GM21423 (cell line): Measurements from ENCODE around the gene ARG2.
A peak's percentile ranks its signal among the peaks of the same experiment; 100 is the strongest.

Experiments
- ATAC-seq: cut with Tn5 transposase; IDR thresholded peaks from one replicate; pipeline ENCODE4 v1.9.1; 2021; ENCODE audit warnings: mild to moderate bottlenecking, moderate library complexity; ENCODE audit not compliant: unreplicated experiment

ARG2 gene

DNA sequence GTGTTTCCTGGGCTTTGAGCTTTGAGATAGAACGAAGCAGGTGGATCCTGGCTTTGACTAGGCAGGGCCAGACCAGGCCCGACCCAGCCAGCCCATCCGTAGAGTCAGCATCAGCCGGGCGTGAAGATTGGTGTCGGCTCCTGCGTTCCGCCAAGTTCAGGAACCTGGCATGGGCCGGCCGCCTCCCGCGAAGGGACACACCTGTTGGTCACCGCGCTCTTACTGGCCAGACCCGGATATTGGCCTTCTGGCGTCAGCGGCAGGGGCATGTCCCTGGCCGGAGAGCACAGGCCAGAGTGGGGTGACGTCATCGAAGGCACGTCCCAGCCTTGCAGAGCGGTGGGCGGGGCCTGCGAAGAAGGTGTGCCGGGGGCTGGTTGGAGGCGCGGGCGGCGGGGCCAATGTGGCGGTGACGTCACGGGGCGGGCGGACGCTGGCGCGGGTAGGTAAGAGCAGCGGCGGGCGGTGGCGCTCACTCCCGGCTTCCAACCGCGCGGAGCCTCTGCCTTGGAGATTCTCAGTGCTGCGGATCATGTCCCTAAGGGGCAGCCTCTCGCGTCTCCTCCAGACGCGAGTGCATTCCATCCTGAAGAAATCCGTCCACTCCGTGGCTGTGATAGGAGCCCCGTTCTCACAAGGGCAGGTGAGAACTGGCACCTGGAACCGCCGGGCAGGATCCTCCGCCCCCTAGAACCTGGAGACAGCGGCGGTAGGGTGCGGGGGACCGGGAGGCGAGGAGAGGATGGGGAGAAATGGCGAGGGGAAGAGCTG lies at the start of gene ARG2:
Gene ARG2, plus strand, starts transcription at position 475 of the 771 bp plus-strand sequence. Its CDS starts 58 bp downstream, at position 533.
- ATAC-seq: peak; percentile 94

DNA sequence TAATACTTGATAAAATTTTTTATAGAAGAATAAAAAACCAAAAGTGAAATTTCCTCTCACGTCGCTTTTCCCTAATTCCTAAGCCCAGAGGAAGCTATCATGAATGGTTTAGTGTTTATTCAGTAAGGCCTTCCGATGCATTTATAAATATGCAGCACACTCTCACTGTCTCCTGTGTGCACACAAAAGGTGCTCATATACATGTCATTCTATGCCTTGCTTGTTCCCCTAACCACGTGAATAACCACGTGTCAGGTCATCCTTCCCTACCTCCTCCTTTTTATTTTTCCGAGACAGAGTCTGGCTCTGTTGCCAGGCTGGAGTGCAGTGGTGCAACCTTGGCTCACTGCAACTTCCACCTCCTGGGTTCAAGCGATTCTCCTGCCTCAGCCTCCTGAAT lies 49.3 kb upstream of the ARG2 start:
- ATAC-seq: no peak

DNA sequence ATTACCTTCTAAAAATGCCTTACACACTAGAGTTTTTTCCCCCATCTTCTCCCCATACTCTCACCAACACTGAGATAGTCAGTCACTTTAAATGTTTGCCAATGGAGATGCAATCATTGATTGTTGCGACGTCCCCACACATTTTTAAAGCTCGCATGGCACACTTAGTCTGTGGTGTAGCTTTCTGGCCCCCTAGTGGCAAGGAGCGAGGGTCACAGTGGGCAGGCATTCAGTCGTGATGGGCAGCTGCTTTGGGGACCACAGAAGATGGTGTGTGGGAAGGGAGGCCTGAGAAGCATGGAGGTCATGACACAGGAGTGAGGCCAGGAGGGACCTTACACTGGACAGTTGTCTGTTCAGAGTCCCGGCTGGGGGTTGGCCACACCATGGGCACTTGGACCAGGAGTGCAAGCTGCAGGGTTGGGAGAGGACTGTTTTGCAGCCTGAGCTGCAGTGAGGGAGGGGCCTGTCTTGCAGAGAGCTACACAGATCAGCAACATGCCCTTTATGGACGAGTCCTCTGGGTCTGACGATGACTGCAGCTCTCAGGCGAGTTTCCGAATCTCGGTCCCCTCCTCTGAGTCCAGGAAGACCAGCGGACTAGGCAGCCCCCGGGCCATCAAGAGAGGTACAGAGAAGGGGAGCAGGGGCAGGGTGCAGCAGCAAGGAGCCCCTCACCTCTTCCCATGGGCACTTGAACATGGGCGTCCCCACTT lies 48.3 kb upstream of the ARG2 start:
- no peak for ATAC-seq

DNA sequence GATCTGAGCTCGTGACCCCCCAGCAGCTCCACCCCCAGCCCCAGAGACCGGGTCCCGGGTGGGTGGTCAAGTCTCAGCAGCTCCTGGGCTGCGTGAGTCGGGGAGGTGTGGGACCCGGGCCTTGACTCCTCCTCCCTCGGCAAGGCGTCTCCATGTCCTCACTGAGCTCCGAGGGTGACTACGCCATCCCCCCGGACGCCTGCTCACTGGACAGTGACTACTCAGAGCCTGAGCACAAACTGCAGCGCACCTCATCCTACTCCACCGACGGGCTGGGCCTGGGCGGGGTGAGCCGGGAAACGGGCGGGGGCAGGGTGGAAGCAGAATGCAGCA lies 47.8 kb upstream of the ARG2 start:
- ATAC-seq: no peak

DNA sequence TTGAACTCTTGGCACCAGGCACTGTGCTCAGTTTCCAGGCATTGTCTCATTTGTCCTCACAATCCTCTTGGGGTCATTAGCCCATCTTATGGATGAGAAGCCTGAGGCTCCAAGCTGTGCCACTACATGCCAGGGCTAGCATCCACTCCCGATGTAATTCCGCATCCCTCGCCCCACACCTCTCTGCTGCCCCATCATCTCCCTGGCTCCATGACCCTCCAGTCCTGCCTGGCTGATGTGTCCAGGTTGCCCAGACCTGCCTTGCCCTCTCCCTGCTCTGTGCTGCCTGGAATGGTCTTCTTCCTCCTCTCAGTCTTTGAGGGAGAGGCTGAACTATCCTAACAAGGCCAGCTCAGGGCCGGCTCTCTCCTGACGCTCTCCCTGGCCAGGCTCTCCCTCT lies 47.1 kb upstream of the ARG2 start:
- no peak for ATAC-seq

DNA sequence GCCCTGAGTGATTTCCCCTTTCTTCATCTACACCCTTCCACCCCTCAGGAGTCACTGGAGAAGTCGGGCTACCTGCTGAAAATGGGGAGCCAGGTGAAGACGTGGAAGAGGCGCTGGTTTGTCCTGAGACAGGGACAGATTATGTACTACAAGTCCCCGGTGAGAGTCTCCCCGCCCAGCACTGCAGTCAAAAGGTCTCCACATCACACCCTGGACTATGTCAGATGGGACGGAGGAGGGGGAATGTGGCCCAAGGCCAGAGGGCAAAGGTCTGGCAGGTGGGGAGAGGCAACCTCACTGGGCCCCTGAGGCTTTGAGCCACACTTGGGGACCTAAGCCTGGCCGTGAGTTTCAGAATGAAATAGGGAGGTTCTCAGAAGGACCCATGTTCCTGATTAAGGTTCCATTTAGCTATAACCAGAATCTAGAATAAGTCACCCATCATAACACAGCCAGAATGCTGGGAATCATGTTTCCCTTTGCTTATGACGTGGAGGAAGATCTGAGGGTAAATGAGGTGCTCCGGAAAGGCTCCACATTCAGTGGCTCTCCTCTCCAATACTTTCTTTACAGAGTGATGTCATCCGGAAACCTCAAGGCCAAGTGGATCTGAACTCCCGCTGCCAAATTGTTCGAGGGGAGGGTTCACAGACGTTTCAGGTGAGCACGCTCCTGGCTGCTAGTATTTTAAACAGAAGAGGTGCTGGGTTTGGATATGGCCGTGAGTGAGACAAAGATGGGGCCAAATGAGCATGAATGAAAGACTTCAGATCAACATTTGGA lies 46.3 kb upstream of the ARG2 start:
- no peak for ATAC-seq

DNA sequence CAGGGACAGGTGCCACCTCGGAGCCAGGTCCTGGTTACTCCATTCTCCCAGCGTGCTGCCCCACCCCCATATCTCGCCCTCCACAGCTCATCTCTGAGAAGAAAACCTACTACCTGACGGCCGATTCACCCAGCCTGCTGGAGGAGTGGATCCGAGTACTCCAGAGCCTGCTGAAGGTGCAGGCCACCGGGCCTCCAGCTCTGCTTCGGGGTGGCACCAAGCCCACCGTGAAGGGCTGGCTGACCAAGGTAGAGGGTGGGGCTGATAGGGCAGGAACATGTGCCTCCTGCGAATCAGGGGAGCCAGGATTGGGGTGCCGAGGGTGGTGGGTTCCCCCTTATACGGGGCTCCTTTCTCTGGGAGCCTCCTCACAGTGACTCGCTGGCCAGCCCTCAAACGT lies 45.6 kb upstream of the ARG2 start:
- ATAC-seq: no peak

DNA sequence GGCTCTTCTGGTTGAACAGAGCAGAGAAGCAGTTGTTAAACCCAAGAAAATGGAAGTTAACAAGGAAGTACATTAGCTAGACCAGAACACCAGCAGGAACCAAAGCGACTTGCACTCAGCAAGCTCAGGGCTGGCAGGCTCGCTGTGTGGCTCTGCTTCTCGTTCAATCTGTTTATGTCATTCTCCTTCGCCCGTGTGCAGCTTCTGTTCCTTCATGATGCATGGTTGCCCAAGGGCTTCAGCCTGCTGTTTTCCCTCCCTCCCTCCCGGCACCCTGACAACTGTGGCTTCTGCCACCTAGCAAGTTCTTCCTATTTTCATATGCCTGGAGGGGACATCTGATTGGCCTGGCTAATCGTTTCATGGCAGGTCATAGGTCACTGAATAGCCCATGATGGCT lies 44.9 kb upstream of the ARG2 start:
- no peak for ATAC-seq

DNA sequence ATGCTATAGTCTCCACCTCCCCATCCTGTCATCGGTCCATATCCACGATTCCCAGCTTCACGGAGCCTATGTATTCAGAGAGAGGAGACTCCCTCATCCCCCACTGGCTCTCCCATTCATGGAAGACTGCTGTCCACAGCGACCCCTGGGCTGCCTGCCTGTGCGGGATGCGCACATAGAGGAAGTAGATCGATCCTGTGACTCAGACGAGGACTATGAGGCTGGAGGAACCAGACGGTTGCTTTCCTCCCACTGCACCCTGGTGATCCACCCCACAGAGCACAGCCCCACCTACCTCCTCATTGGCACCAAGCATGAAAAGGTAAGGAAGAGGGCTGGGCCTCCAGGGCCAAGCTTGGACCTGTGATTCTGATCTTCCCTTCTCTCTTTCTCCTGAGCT lies 44.0 kb upstream of the ARG2 start:
- ATAC-seq: no peak

DNA sequence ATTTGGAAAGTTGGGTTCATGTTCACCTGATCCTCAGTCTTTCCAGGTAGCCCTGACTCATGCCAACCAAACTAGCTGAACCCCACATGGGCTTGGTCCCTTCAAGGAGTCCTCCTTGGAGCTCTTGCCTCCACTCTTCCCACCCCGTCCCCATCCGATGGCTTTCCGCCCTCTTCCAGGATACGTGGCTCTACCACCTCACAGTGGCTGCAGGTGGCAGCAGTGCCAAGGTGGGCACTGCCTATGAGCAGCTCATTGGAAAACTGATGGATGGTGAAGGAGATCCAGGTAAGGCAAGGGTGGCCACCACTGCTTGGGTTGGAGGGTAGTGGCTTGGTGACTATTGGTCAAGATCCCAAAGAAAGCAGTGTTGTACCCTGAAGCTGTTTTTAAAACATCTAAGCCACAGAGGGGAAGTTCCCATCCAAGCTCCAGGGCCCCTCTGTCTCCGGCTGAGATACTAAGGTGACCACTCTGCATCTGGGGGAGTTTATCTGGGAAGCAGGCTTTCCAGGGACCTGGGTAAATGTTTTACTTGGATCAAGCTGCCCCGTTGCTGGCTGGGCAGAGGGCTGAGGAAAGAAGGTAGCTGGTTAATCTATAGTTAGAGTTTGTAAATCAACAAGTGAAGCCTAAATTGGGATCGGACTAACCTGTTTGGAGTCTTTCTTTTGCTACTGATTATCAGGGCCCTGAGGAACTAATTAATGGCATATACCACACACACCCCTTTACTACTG lies 43.3 kb upstream of the ARG2 start:
- ATAC-seq: no peak

DNA sequence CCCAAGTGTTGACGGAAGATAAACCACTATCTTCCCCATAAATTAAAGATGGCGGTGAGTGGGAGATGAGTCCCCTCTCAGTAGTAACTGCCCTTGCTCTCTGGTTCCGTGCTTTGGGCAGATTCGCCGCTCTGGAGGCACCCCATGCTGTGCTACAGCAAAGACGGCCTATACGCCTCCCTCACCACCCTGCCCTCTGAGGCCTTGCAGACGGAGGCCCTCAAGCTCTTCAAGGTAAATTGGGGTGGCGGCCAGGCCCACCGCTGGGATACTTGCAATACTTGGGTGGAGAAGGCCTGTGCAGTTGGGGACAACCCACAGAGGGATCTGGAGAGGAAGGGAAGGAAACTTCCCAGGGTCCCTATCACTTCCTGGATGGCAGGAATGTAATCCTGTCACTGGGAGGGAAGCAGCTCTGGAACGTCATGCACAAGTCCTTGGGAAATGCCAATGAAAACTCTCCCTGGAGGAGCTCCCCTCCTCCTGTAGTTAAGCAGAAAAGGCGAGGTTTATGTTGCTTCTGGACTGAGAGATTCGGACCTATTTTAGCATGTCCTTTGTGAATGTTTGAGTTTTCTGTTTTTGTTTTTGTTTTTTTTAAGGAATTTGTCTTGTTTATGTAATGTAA lies 42.4 kb upstream of the ARG2 start:
- ATAC-seq: no peak

DNA sequence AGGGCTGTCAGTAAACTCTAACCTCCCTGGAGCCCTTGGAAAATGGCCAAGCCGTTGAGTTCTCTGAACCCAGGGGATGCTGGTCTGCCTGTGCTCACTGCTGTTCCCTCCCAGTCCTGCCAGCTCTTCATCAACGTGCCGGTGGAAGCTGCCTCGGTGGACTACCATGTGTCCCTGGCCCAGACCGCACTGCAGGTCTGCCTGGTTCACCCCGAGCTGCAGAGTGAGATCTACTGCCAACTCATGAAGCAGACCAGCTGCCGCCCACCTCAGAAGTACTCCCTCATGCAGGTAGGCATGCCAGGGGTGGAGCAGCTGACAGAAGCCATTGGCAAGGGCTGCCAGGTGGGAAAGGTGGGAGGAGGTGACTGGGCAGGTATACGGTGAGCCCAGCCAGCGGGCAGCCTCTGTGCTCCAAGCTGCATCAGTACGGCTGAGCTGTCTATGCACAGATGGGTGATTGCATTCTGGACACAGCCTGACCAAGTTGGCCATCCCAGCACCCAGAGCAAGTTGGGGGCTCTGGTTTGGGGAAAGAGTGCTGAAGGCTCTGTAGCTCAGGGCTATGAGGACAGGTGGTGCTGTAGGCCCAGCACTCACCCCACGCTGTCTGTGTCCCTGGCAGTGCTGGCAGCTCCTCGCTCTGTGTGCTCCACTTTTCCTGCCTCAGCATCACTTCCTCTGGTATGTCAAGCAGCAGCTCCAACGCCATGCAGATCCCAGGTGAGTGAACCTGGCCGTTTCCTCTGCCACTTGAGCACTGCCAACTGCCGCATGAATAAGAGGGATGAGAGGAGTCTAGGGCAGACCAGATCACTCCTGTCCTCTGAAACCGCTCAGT lies 41.6 kb upstream of the ARG2 start:
- no peak for ATAC-seq

DNA sequence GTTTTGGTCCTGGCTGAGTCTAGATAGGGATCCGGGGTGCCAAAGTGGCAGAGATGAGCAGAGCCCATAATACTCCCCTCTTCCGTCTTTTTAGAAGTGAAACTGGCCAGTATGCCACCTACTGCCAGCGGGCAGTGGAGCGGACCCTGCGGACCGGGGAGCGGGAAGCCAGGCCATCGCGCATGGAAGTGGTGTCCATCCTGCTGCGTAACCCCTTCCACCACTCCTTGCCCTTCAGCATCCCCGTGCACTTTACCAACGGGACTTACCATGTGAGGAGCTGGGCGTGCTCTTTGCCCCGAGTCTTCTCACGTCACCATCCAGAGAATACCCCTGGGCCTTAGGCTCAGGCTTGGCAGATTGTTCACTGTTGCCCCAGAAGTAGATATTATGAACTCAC lies 40.7 kb upstream of the ARG2 start:
- ATAC-seq: no peak

DNA sequence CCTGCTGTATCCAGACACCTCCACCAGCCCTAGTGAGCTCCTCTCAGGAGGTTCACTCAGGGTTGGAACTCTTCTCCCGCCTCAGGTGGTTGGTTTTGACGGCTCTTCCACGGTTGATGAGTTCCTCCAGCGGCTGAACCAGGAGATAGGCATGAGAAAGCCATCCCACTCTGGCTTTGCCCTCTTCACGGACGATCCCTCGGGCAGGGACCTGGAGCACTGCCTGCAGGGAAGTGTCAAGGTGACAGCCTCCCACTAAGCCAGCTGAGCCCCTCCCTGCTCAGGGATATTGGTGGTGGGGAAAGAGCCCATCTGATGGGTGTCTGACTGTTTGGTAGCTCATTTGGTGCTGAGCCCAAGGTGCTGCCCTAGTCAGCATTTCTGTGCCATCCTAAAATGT lies 40.1 kb upstream of the ARG2 start:
- no peak for ATAC-seq

DNA sequence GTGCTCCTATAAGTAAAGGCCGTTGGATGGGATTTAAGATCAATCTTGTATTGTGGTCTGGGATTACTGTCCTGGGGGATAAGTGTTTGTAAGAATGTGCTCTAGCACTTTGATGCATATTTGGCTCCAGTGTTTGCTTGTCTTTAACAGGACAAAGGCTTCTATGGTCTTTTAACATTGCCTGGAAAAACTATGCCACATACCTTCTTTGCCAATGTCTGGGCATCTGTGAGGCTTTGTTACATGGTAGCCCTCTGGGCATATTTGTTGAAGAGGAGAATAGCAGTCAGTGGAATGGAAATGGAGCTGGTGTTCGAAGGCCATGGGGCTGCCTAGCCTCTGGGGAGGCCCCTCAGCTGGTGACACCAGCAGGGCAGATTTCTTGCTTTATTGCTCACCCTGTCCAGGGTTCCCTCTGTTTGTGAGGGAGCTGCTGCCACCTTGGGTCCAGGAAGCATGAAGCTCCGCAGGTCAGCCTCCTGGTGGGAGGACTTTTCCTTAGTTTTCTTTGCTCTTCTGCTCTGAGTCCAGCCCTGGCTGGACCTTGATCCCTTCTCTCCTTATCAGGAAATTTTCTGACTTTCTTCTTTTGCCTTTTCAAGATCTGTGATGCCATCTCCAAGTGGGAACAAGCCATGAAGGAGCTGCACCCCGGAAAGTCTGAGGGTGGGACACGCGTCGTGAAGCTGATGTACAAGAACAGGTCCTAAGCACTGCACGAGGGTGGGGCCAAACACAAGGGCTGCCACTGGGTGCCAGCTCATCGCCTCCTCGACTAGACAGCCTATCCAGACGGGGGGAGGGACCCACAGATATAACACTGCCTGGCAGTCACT lies 39.2 kb upstream of the ARG2 start:
- ATAC-seq: no peak

DNA sequence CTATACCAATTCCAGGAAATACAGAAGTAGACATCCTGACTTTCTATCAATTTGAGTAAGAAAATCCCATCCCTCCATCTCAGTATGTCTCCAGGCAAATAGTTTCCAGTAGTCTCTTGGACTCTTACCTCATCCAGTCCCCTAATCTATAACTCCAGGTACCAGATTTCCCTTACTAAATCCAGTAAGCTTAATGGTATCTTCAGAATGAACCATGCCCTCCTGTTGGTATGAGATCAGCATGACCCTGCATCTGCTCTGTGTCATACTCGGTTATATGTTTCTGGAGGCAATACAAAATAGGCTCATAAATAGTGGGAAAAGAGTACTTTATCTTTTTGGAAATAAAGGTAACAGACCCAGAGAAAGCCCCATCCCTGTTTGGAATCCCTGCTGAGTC lies 38.1 kb upstream of the ARG2 start:
- ATAC-seq: no peak

DNA sequence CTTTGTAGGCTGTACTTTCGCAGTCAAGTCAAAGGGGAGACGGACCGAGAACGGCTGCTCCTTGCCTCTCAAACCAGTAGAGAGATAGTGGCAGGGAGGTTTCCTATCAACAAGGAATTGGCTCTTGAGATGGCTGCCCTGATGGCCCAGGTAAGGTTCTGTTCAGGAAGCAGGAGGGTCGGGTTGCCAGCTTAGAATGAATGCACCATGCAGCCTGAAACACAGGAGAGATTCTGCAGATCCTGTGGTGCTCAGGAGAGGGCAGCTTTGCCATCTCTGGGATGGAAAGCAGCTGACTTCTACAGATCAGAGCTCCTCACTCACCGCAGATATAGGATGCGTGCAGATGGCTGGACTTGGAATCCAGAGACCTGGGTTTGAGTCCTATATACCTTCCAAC lies 37.7 kb upstream of the ARG2 start:
- ATAC-seq: no peak

DNA sequence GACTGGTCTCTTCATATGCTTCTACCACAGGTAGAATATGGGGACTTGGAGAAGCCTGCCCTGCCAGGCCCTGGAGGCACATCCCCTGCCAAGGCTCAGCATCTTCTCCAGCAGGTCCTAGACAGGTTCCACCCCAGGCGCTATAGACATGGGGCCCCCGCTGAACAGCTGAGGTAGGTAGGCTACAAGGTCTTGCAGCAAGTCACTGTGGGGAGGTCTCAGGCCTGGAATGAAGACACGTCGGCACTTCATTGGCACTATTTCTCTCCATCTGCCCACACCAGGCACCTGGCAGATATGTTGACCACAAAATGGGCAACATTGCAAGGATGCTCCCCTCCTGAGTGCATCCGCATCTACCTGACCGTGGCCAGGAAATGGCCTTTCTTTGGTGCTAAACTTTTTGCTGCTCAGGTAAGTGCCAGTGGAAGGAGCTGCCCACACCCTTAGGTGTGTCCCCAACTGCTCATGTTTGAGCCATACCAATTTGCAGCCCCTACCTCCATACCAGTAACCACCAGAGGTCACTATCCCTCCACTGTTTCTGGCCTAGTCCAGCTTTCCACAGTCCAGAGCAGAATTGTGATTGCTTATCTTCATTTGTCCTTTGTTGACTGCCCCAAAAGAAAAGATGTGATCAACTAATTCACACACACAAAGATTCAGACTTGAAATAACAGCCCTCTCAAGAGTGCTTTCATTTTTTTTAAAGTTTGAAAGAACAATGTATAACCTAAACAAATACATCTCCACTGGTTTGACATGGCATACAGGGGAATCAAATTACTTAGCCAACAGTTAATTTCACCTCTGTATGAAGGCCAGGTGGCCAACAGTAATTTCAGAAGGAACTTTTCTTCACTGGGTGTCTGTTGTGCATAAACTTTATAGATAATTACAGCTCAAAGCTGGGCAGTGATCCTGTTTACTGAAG lies 35.7 kb upstream of the ARG2 start:
- ATAC-seq: no peak
